CD14-positive monocyte (primary cell): ENCODE results near the gene COPS4. TPM values are rescaled to one million over a fixed set of nuclear protein-coding genes. Genes with fewer than 3 reads are reported as not detected.

ENCODE experiments used
- DNase-seq, 3 donors: peaks; one replicate each; pipeline ENCODE4 v3.0.0-alpha.2; 2011 to 2022
- H2AFZ ChIP-seq: 2 replicates; pipeline ENCODE4 v1.6.0; 2012; ENCODE audit warnings: mild to moderate bottlenecking, low read depth, low read length, inconsistent platforms; ENCODE audit not compliant: insufficient read depth, poor library complexity, severe bottlenecking
- H3K27ac ChIP-seq, 2 donors: 1 replicate in 1 of 2; 2 replicates in 1 of 2; pipeline ENCODE4 v1.5.1; 2012 to 2013; ENCODE audit warnings: low read length in 2 of 2, control low read depth in 1 of 2, inconsistent platforms in 1 of 2, low read depth in 1 of 2, mild to moderate bottlenecking in 1 of 2
- H3K27me3 ChIP-seq, 2 donors: one replicate each; pipeline versions ENCODE4 v1.6.0 to v1.6.1; 2011 to 2013; ENCODE audit warnings: low read length in 2 of 2; ENCODE audit not compliant: control insufficient read depth in 2 of 2, insufficient read depth in 2 of 2
- H3K36me3 ChIP-seq, 2 donors: replicated peaks in 1 of 2; 1 replicate in 1 of 2; 2 replicates in 1 of 2; pipeline versions ENCODE4 v1.5.1 to v1.6.1; 2012 to 2013; ENCODE audit warnings: low read length in 2 of 2, control low read depth in 1 of 2, inconsistent platforms in 1 of 2, mild to moderate bottlenecking in 1 of 2; ENCODE audit not compliant: insufficient read depth in 2 of 2, control insufficient read depth in 1 of 2
- H3K4me1 ChIP-seq, 2 donors: 1 replicate in 1 of 2; 2 replicates in 1 of 2; pipeline versions ENCODE4 v1.5.1 to v1.6.1; 2012 to 2013; ENCODE audit warnings: low read length in 2 of 2, control low read depth in 1 of 2, inconsistent platforms in 1 of 2, mild to moderate bottlenecking in 1 of 2, moderate library complexity in 1 of 2; ENCODE audit not compliant: insufficient read depth in 2 of 2, control insufficient read depth in 1 of 2
- H3K4me2 ChIP-seq: replicated peaks from 2 replicates; pipeline ENCODE3; 2012; ENCODE audit warnings: low read length, moderate library complexity, mild to moderate bottlenecking; ENCODE audit not compliant: poor library complexity, severe bottlenecking; ENCODE audit errors: extremely low read depth
- H3K4me3 ChIP-seq, 3 experiments: fragments of 200-600 bp in 1 of 3; sonication (generic) in 1 of 3; replicated peaks in 1 of 3; 1 replicate in 2 of 3; 2 replicates in 1 of 3; pipeline ENCODE4 v1.5.1; 2011 to 2013; ENCODE audit warnings: low read length in 3 of 3, mild to moderate bottlenecking in 3 of 3, control low read depth in 2 of 3, low read depth in 2 of 3, inconsistent platforms in 1 of 3, moderate library complexity in 1 of 3
- H3K79me2 ChIP-seq: 2 replicates; pipeline ENCODE4 v1.6.0; 2012; ENCODE audit warnings: mild to moderate bottlenecking, control low read depth, inconsistent platforms, low read length, moderate library complexity; ENCODE audit not compliant: insufficient read depth
- H3K9ac ChIP-seq: 2 replicates; pipeline ENCODE4 v1.6.0; 2017; ENCODE audit warnings: low read length, mild to moderate bottlenecking; ENCODE audit not compliant: insufficient read depth, poor library complexity, severe bottlenecking
- H3K9me3 ChIP-seq, 2 donors: replicated peaks in 1 of 2; 1 replicate in 1 of 2; 2 replicates in 1 of 2; pipeline versions ENCODE4 v1.5.1 to v1.6.1; 2012 to 2013; ENCODE audit warnings: low read length in 2 of 2, control low read depth in 1 of 2; ENCODE audit not compliant: control insufficient read depth in 1 of 2, insufficient read depth in 1 of 2
- H4K20me1 ChIP-seq: 2 replicates; pipeline ENCODE4 v1.6.0; 2012; ENCODE audit warnings: mild to moderate bottlenecking, low read length, control low read depth, moderate library complexity; ENCODE audit not compliant: insufficient read depth
- H3K27ac Mint-ChIP-seq, 7 donors: one replicate each; pipeline ENCODE4 v1.8.0; 2020; ENCODE audit warnings: mild to moderate bottlenecking in 7 of 7, mixed read lengths in 7 of 7, moderate library complexity in 6 of 7, inconsistent platforms in 2 of 7
- H3K27me3 Mint-ChIP-seq, 3 donors: one replicate each; pipeline ENCODE4 v1.8.0; 2021 to 2022; ENCODE audit warnings: low read depth in 3 of 3, mild to moderate bottlenecking in 3 of 3, mixed read lengths in 3 of 3, moderate library complexity in 3 of 3, inconsistent platforms in 1 of 3
- H3K36me3 Mint-ChIP-seq, 2 donors: one replicate each; pipeline ENCODE4 v1.8.0; 2020; ENCODE audit warnings: mixed read lengths in 2 of 2, inconsistent platforms in 1 of 2, mild to moderate bottlenecking in 1 of 2
- H3K4me1 Mint-ChIP-seq: one replicate; pipeline ENCODE4 v1.8.0; 2020; ENCODE audit warnings: mild to moderate bottlenecking, mixed read lengths
- H3K4me3 Mint-ChIP-seq, 2 donors: one replicate each; pipeline ENCODE4 v1.8.0; 2020; ENCODE audit warnings: mild to moderate bottlenecking in 2 of 2, mixed read lengths in 2 of 2, moderate library complexity in 1 of 2
- H3K9me3 Mint-ChIP-seq, 7 donors: one replicate each; pipeline ENCODE4 v1.8.0; 2020 to 2022; ENCODE audit warnings: mixed read lengths in 7 of 7, mild to moderate bottlenecking in 6 of 7, moderate library complexity in 6 of 7, inconsistent platforms in 2 of 7
- CTCF ChIP-seq: fragments of 200-600 bp; IDR thresholded peaks from one replicate; pipeline ENCODE4 v1.8.0; 2022; ENCODE audit warnings: antibody characterized with exemption, mild to moderate bottlenecking
- WGBS: methylation state at CpG from one replicate; pipeline ENCODE4 v1.1.5; 2013; ENCODE audit warnings: missing lambda C conversion rate; ENCODE audit not compliant: insufficient coverage; 5-methylcytosine and 5-hydroxymethylcytosine counted together
- intact Hi-C, 2 donors: fragments of 100-400 bp; cut with micrococcal nuclease; formaldehyde crosslinking; loops; one replicate each; pipeline versions ENCODE4 v1.15.0 to v1.15.1; 2023
- polyA plus RNA-seq, 3 donors: library from polyadenylated mRNA; depleted of rRNA in 1 of 3; unstranded in 2 of 3; stranded (reverse) in 1 of 3; fragments of 300-500 nt in 2 of 3; fragments of >200 nt in 1 of 3; fragmentation: Illumina TruSeq in 2 of 3; gene quantifications; 1 replicate in 2 of 3; 2 replicates in 1 of 3; pipeline ENCODE4 v1.2.3, GENCODE V29; 2012 to 2021

COPS4 gene
- polyA plus RNA-seq, 3 donors: 16.0 to 54.7 (median 54.5) TPM

DNA sequence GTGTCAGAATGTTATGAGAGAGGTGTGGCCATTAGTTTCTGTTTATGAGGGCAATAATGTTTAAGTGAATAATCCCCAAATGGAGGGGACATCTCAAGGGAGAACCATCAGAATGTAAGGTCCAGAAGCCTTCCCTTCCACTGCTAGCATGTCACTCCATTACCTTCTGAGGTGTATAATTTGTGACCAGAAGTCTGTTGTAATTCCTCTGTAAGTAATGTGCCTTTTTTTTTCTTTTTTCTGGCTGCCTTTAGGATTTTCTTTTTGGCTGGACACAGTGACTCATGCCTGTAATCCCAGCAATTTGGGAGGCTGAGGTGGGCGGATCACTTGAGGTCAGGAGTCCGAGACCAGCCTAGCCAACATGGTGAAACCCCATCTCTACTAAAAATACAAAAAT, 10.8 kb upstream of the COPS4 start:
- Histone ChIP-seq H4K20me1 (no peaks in the 10 kb centered on the region), H2AFZ (no peak overlapping the region), H3K4me2 (no peak overlapping the region), H3K4me1 (peaks cover 13 to 18% of the 10 kb centered on the region in 2 donors), H3K79me2 (no peaks in the 10 kb centered on the region), H3K9ac (no peak overlapping the region), H3K27me3 (no peaks in the 10 kb centered on the region), H3K27ac (no peak overlapping the region), H3K4me3 (no peak overlapping the region), H3K36me3 (no peaks in the 10 kb centered on the region), H3K9me3 (peaks cover 15 to 21% of the 10 kb centered on the region in 2 donors)
- no peak overlapping the region for H3K27ac Mint-ChIP-seq
- no peak for DNase-seq
- H3K4me1 Mint-ChIP-seq: peaks cover 14% of the 10 kb centered on the region
- no peak overlapping the region for H3K4me3 Mint-ChIP-seq
- no CpG with 5 or more reads among the region's 2 CpGs for WGBS
- H3K27me3 Mint-ChIP-seq: peaks cover 0 to 3% (median 0%) of the 10 kb centered on the region in 3 donors
- peaks cover 9 to 28% (median 22%) of the 10 kb centered on the region in 7 donors for H3K9me3 Mint-ChIP-seq
- H3K36me3 Mint-ChIP-seq: no peaks in the 10 kb centered on the region
- intact Hi-C loops: no loop called here
- no peak for TF ChIP-seq CTCF

DNA sequence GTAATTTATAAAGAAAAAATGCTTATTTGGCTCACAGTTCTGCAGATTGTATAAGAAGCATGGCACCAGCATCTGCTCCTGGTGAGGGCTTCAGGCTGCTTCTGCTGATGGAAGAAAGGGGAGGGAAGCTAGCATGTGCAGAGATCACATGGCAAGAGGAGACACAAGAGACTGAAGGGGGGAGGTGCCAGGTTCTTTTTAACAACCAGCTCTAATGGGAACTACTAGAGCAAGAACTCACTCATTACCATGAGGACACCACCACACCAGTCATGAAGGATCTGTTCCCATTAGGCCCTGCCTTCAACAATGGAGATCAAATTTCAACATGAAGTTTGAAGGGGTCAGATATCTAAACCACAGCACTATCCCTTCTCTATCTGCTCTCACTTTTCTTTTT, 9.4 kb upstream of the COPS4 start:
- H2AFZ ChIP-seq: no peak overlapping the region
- no peaks in the 10 kb centered on the region for H3K27me3 ChIP-seq
- no peak overlapping the region for H3K4me3 ChIP-seq
- H3K9ac ChIP-seq: no peak overlapping the region
- H3K4me1 ChIP-seq: peaks cover 13 to 18% of the 10 kb centered on the region in 2 donors
- H3K4me1 Mint-ChIP-seq: peaks cover 14% of the 10 kb centered on the region
- H3K27me3 Mint-ChIP-seq: peaks cover 0 to 3% (median 0%) of the 10 kb centered on the region in 3 donors
- H4K20me1 ChIP-seq: no peaks in the 10 kb centered on the region
- TF ChIP-seq CTCF: no peak
- H3K9me3 Mint-ChIP-seq: peaks cover 9 to 28% (median 22%) of the 10 kb centered on the region in 7 donors
- no peak overlapping the region for H3K27ac ChIP-seq
- no peak overlapping the region for H3K4me3 Mint-ChIP-seq
- H3K36me3 ChIP-seq: no peaks in the 10 kb centered on the region
- no peak overlapping the region for H3K27ac Mint-ChIP-seq
- peaks cover 15 to 21% of the 10 kb centered on the region in 2 donors for H3K9me3 ChIP-seq
- H3K79me2 ChIP-seq: no peaks in the 10 kb centered on the region
- no peaks in the 10 kb centered on the region for H3K36me3 Mint-ChIP-seq
- intact Hi-C loops: no loop called here
- DNase-seq: no peak
- H3K4me2 ChIP-seq: no peak overlapping the region
